Activated CD8-positive, alpha-beta T cell treated with anti-CD3 and anti-CD28 coated beads, Interleukin-2, amount 10 ng/mL, durations not matched to agents 7 days and 5 days (primary cell): Measurements from ENCODE around the gene KIAA1755. TPM values are rescaled to one million over a fixed set of nuclear protein-coding genes. Genes with fewer than 3 reads are reported as not detected.

Source experiments
- ATAC-seq: fragments of 150-1000 bp; cut with Tn5 transposase; one replicate; pipeline ENCODE4 v1.10.0; 2021; ENCODE audit warnings: moderate library complexity
- CTCF ChIA-PET: fragments of 350-600 bp; sonication (Branson Sonifier 250); formaldehyde crosslinking; loops from one replicate; lab custom pipeline; 2021; ENCODE audit warnings: antibody characterized with exemption; lab: Charles Lee
- POLR2A ChIA-PET: fragments of 350-600 bp; sonication (Branson Sonifier 250); formaldehyde crosslinking; loops from one replicate; lab custom pipeline; 2021; ENCODE audit warnings: antibody characterized with exemption; lab: Charles Lee
- DNase-seq: peaks from one replicate; pipeline ENCODE4 v3.0.0-alpha.2; 2020
- H3K27ac Mint-ChIP-seq: one replicate; pipeline ENCODE4 v1.8.0; 2021; ENCODE audit warnings: mild to moderate bottlenecking, mixed read lengths
- H3K27me3 Mint-ChIP-seq: one replicate; pipeline ENCODE4 v1.8.0; 2021; ENCODE audit warnings: low read depth, mixed read lengths
- H3K36me3 Mint-ChIP-seq: one replicate; pipeline ENCODE4 v1.8.0; 2021; ENCODE audit warnings: low read depth, mixed read lengths
- H3K4me1 Mint-ChIP-seq: one replicate; pipeline ENCODE4 v1.8.0; 2021; ENCODE audit warnings: low read depth, mixed read lengths
- H3K4me3 Mint-ChIP-seq: one replicate; pipeline ENCODE4 v1.8.0; 2021; ENCODE audit warnings: mild to moderate bottlenecking, mixed read lengths
- H3K9me3 Mint-ChIP-seq: one replicate; pipeline ENCODE4 v1.8.0; 2022; ENCODE audit warnings: mixed read lengths; ENCODE audit not compliant: insufficient read depth
- total RNA-seq, 2 experiments: library from RNA; stranded (reverse); gene quantifications; one replicate each; pipeline ENCODE4 v1.2.3, GENCODE V29; 2021

The KIAA1755 gene
- total RNA-seq, 2 experiments from 2014 or later, result not detected

DNA sequence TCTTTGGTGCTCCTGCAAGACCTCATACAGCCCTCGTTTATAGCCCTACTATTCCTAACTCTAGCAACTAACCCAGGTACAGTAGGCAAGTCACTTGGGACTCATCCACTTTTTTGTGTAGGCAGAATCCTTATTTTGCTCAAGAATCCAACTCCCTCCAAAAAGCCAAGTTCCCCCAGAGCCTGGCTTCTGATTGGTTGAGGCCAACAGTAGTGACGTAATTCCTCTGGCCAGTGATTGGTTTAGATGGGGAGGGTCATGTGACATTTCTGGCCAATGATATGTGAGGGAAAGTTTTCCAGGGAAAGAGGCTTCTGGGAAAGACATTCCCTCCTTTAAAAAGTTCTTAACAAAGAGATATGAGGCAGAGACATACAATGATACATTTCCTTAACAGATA, 32.1 kb downstream of the KIAA1755 start:
- POLR2A ChIA-PET, result no interaction called here
- peaks cover 10% of the 10 kb centered on the region for H3K4me1 Mint-ChIP-seq
- H3K27me3 Mint-ChIP-seq, result peaks cover 4% of the 10 kb centered on the region
- no peak for ATAC-seq
- CTCF ChIA-PET, result no interaction called here
- no peaks in the 10 kb centered on the region for H3K36me3 Mint-ChIP-seq
- DNase-seq, result no peak
- no peaks in the 10 kb centered on the region for H3K9me3 Mint-ChIP-seq
- H3K4me3 Mint-ChIP-seq, result no peak overlapping the region
- no peak overlapping the region for H3K27ac Mint-ChIP-seq

DNA sequence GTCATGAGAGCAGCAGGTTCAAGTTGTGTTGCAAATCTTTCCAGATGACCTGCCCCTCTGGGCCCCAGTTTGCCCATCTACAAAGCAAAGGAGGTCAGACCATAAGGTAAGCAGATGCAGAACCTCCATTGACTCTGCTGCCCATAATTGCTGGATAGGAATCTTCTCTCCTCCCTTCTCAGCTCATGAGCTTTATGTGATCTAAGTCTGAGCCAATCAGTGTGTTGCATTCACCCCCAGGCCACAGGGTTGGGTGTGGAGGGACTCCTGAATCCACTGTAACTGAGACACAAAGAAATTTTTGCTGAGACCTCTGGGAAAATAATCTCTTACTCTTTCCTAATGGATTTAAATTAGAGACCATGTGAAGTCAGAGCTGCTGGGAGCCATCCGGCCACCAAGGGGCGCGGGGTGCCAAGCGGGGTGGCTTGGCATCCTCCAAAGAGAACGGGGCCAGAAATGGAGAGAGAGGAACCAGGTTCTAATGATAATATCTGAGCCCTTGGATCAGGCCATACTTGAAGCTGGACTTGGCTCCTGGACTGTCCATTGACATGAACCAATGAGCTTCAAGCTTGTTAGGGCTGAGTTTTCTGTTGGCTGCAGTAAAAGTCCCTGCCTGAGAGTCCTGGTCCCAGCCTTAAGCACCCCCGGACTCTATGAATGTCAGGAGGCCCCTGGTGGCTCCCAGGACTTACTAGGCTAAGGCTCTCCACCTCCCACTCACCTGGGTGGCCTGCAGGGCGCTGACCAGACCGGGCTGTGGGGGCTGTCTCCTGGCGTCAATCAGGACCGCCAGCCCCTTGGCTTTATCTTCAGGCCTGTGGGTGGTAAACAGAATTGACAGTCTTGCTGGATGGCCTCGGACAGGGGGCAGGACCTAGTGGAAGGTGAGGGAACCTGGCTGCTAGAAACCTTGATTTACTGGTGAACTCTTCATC, 32.8 kb downstream of the KIAA1755 start:
- ATAC-seq (no peak), DNase-seq (no peak)
- H3K27me3 Mint-ChIP-seq, result peaks cover 4% of the 10 kb centered on the region
- no peaks in the 10 kb centered on the region for H3K9me3 Mint-ChIP-seq
- peaks cover 10% of the 10 kb centered on the region for H3K4me1 Mint-ChIP-seq
- no peak overlapping the region for H3K4me3 Mint-ChIP-seq
- H3K27ac Mint-ChIP-seq, result no peak overlapping the region
- H3K36me3 Mint-ChIP-seq, result no peaks in the 10 kb centered on the region
- ChIA-PET POLR2A (no interaction called here), CTCF (interaction anchor here (1.2 to 7.8 kb wide), 3 partner anchors 114 to 170 kb away, joined by 4 to 93 read pairs (median 5); no protein-coding TSS in a partner anchor)

DNA sequence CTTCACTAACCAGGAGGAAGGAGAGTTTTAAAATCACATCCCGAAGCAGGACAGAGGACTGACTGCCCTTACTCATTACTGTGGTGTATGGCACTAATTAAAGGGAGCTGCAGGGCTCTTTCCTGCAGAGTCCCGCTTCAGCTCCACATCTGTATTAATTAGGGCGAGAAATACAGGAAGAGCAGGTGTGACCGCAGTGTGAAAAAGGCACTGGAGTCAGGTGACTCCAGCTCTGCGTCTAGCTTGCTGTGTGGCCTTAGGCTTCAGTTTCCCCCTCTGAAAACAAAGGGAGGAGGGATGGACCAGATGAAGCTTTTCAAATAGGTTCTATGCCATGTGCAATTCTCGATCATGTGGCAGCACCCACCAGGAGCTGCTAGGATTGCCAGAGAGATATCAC, 34.0 kb downstream of the KIAA1755 start:
- H3K36me3 Mint-ChIP-seq, result no peaks in the 10 kb centered on the region
- H3K4me1 Mint-ChIP-seq, result peaks cover 4% of the 10 kb centered on the region
- no peak overlapping the region for H3K27ac Mint-ChIP-seq
- H3K4me3 Mint-ChIP-seq, result no peak overlapping the region
- no peaks in the 10 kb centered on the region for H3K9me3 Mint-ChIP-seq
- H3K27me3 Mint-ChIP-seq, result peaks cover 4% of the 10 kb centered on the region
- no peak for DNase-seq
- ATAC-seq, result no peak
- POLR2A ChIA-PET, result no interaction called here
- CTCF ChIA-PET, result interaction anchor here (1.2 to 7.8 kb wide), 3 partner anchors 113 to 169 kb away, joined by 4 to 93 read pairs (median 5); no protein-coding TSS in a partner anchor

DNA sequence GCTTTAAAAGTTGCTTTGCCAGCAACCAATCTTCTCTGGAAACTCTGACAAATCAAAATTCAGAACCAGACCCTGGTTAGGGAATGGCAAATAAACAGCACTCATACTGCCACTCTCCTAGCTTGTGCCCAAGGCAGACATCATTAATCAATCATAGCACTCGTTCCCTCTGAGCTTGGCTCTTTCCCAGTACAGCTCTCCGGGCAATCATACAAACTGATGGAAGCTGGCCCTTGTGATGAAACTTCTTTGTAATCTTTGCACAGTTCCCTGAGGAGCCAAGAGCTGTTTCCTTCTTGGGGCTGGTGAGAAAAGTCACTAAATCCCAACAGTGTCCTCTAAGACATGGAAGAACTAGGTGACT, 34.7 kb downstream of the KIAA1755 start:
- peaks cover 3% of the 10 kb centered on the region for H3K4me1 Mint-ChIP-seq
- ChIA-PET POLR2A (no interaction called here), CTCF (interaction anchor here (1.2 to 7.8 kb wide), 3 partner anchors 152 to 168 kb away, joined by 4 to 93 read pairs (median 7); no protein-coding TSS in a partner anchor)
- H3K4me3 Mint-ChIP-seq, result no peak overlapping the region
- no peak overlapping the region for H3K27ac Mint-ChIP-seq
- peaks cover 1% of the 10 kb centered on the region for H3K27me3 Mint-ChIP-seq
- DNase-seq (no peak), ATAC-seq (no peak)
- no peaks in the 10 kb centered on the region for H3K9me3 Mint-ChIP-seq
- H3K36me3 Mint-ChIP-seq, result no peaks in the 10 kb centered on the region

DNA sequence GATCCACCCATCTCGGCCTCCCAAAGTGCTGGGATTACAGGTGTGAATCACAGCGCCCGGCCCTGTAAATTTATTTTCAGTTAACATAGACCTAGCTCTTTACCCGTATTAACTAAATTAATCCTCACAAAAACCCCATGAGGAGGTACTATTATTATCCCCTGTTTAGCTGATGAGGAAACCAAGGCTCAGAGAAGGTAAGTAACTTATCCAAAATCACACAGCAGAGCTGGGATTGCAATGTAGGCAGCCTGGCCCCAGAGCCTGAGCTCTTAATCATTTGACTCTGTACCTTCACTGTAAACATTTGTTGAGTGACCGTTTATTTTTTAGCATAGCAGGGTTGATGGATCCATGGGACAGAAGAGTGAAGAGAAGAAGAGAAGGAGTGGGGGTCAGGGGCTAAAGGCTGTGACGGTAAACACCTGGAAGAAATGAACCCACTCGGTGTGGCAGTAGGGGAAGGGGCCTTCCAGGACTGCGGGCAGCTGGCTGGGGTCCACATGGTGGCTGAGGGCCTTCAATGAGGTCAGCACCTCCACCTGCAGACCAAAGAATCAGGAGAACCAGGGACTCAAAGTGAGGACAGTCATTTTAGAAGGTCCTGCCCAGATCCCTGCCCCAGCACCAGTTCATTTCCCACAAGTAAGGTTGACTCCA, 35.2 kb downstream of the KIAA1755 start:
- ChIA-PET CTCF (interaction anchor here (1.4 to 7.8 kb wide), 3 partner anchors 11 to 168 kb away, joined by 4 to 93 read pairs (median 7); no protein-coding TSS in a partner anchor), POLR2A (interaction anchor here (0.6 kb wide), 1 partner anchor 269 kb away, joined by 5 read pairs; no protein-coding TSS in a partner anchor)
- Mint-ChIP-seq H3K27me3 (peaks cover 1% of the 10 kb centered on the region), H3K4me1 (peaks cover 4% of the 10 kb centered on the region), H3K4me3 (no peak overlapping the region), H3K36me3 (no peaks in the 10 kb centered on the region), H3K27ac (no peak overlapping the region), H3K9me3 (no peaks in the 10 kb centered on the region)
- DNase-seq (no peak), ATAC-seq (no peak)

DNA sequence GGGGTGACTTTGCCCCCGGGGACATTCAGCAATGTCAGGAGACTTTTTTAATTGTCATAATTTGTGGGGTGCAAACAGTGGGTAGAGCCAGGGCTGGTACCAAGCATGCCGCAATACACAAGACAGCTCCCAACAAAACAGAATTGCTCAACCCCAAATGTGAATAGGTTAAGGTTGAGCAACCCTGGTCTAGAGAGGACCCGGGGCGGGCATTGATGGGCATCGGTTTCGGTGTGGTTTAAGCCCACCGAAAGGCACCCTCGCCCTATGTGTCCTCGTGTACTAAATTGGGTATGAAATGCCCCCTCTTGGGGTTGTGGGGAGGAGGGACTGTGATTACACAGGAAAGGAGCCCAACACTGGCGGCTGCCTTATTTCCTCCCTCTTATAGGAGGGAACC, 36.0 kb downstream of the KIAA1755 start:
- Mint-ChIP-seq H3K4me1 (peaks cover 3% of the 10 kb centered on the region), H3K27me3 (peaks cover 1% of the 10 kb centered on the region), H3K27ac (no peak overlapping the region), H3K9me3 (no peaks in the 10 kb centered on the region), H3K36me3 (no peaks in the 10 kb centered on the region), H3K4me3 (no peak overlapping the region)
- ChIA-PET CTCF (interaction anchor here (1.1 to 7.8 kb wide), 4 partner anchors 10 to 678 kb away, joined by 3 to 93 read pairs (median 6); no protein-coding TSS in a partner anchor), POLR2A (no interaction called here)
- DNase-seq, result no peak
- no peak for ATAC-seq

DNA sequence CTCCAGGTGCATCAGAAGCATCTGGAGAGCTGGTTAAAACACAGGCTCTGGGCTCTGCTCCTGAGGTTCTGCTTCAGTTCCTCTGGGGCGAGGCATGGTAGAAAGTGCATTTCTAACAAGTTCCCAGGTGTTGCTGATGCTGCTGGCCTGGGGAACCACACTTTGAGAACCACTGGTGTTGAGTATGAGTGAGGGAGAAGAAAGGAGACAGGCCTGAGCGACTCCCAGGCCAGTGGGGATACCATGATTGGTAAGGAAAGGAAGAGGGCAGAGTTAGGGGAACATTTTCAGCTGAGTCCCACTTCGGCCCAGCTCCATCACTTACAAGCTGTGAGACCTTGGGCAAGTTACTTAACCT, 36.8 kb downstream of the KIAA1755 start:
- no peak overlapping the region for H3K4me3 Mint-ChIP-seq
- POLR2A ChIA-PET, result no interaction called here

DNA sequence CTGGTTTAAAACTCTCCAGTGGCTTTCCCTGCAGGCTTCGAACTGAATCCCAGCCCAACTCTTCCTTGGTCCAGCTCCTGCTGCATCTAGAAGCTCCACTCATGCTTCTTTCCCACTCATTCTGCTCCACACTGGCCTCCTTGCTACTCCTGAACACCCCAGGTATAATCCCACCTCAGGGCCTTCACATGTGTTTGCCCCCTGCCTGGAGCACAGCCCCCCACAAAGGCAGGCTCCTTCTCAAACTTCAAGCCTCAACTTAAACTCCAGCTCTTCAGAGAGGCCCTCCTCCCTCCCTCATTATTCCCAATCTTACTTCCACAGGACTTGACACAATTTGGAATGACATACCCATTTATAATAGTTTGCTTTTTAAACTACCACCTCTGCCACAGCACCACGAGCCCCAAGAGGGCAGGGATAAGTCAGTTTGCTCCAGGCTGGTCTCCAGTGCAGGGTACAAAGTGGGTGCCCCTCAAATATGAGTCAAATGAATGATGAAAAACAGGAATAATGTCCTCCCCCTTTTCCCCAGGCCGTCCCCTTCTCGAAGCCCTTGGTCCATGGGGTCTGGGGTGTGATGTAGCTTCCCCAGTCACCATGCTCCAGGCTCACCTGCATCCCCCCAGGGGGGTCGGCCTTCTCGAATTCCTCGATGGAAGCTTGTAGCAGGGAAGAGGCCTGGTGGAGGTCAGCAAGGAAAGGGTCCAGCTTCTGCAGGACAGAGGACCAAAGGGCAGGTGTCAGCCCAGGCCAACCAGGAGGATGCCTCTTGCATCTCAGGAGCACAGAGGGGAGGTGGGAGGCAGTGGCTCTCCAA, 37.4 kb downstream of the KIAA1755 start:
- no peaks in the 10 kb centered on the region for H3K36me3 Mint-ChIP-seq
- H3K27ac Mint-ChIP-seq, result no peak overlapping the region
- CTCF ChIA-PET, result interaction anchor here (0.8 to 7.8 kb wide), 10 partner anchors 7 to 676 kb away, joined by 3 to 93 read pairs (median 12); partner anchors contain the start of gene TGM2
- POLR2A ChIA-PET, result no interaction called here
- H3K4me3 Mint-ChIP-seq, result no peak overlapping the region
- DNase-seq (no peak), ATAC-seq (no peak)
- H3K9me3 Mint-ChIP-seq, result no peaks in the 10 kb centered on the region
- peaks cover 3% of the 10 kb centered on the region for H3K4me1 Mint-ChIP-seq
- H3K27me3 Mint-ChIP-seq, result peaks cover 1% of the 10 kb centered on the region

More for the DNA sequence above, 36.8 kb downstream of the KIAA1755 start:
- no peak for DNase-seq
- no peak for ATAC-seq
- H3K27me3 Mint-ChIP-seq, result peaks cover 1% of the 10 kb centered on the region
- CTCF ChIA-PET, result interaction anchor here (0.8 to 7.8 kb wide), 4 partner anchors 59 to 677 kb away, joined by 3 to 93 read pairs (median 36); partner anchors contain the start of gene TGM2
- H3K36me3 Mint-ChIP-seq, result no peaks in the 10 kb centered on the region
- no peak overlapping the region for H3K27ac Mint-ChIP-seq
- no peaks in the 10 kb centered on the region for H3K9me3 Mint-ChIP-seq
- H3K4me1 Mint-ChIP-seq, result peaks cover 3% of the 10 kb centered on the region

DNA sequence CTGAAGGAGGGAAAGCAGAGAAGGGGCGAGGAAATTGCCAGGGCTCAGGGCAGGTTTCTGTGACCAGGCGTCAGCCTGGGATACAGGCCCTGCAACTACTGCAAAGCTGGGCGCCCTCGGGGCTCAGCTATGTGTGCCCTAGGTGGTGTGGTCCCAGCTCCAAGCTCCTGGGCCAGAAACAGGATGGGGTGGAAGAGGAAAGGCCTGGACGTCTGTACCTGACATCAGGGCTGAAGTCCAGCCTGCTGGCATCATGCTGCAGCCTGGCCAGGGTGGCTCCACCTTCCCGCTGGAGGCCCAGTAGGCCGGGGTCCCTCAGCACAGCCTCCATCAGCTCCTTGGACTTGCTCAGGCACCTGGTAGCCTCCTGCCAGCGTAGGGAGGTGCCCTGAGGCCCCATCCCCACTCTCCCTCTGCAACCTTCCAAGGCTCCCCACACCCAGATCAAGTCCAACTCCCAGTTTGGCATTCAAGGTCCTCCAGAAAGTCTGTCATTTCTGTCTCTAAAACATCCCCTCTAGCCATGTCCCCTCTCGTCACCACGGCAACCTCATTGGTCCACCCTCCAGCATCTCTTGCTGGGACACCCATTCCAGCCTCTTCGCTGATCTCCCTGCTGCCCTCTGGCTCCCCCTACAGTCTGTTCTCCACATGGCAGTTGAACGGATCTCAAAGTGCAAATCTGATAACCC, 38.2 kb downstream of the KIAA1755 start:
- Mint-ChIP-seq H3K9me3 (no peaks in the 10 kb centered on the region), H3K27ac (no peak overlapping the region), H3K4me3 (no peak overlapping the region), H3K36me3 (no peaks in the 10 kb centered on the region), H3K27me3 (peaks cover 1% of the 10 kb centered on the region), H3K4me1 (peaks cover 3% of the 10 kb centered on the region)
- ChIA-PET POLR2A (interaction anchor here (0.6 kb wide), 1 partner anchor 231 kb away, joined by 3 read pairs; no protein-coding TSS in a partner anchor), CTCF (interaction anchor here (0.9 to 7.8 kb wide), 39 partner anchors 8 to 658 kb away, joined by 3 to 93 read pairs (median 6); no protein-coding TSS in a partner anchor)
- ATAC-seq (no peak), DNase-seq (peak; percentile 76)

DNA sequence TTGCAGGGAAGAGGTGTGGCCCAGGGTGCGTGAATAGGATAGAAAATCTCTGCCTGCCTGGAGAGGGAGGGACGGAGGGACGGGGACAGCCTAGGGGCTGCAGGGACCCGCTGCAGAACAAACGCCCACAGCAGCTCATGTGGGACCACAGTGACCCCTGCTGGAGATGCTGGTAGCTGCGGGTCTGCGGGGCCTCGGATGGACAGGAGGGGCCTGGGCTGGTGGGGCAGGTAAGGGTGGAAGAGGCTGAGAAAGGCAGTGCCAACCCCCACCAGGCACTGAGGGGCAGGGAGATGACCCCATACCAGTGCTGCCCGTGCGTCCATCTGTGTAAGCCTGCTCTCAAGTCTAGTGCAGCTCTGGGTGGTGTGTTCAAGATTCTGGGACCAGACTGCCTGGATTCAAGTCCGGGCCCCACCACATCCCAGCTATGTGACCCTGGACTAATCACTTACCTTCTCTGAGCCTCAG, 39.4 kb downstream of the KIAA1755 start:
- ChIA-PET CTCF (interaction anchor here (0.7 to 7.8 kb wide), 64 partner anchors 9 to 657 kb away, joined by 3 to 93 read pairs (median 4); no protein-coding TSS in a partner anchor), POLR2A (interaction anchor here (0.9 kb wide), 2 partner anchors 108 to 164 kb away, joined by 3 read pairs; no protein-coding TSS in a partner anchor)
- Mint-ChIP-seq H3K36me3 (no peaks in the 10 kb centered on the region), H3K9me3 (no peaks in the 10 kb centered on the region), H3K27ac (no peak overlapping the region), H3K4me1 (peaks cover 3% of the 10 kb centered on the region), H3K27me3 (no peaks in the 10 kb centered on the region), H3K4me3 (no peak overlapping the region)
- ATAC-seq (peak; percentile 78), DNase-seq (peak; percentile 77)
